ENCODE data around the gene CTNNBL1.

The CTNNBL1 gene

GRCh38 chr20:37882961-37883712 is 189.3 kb downstream of the CTNNBL1 start:
- no peak for DNase-seq

DNA sequence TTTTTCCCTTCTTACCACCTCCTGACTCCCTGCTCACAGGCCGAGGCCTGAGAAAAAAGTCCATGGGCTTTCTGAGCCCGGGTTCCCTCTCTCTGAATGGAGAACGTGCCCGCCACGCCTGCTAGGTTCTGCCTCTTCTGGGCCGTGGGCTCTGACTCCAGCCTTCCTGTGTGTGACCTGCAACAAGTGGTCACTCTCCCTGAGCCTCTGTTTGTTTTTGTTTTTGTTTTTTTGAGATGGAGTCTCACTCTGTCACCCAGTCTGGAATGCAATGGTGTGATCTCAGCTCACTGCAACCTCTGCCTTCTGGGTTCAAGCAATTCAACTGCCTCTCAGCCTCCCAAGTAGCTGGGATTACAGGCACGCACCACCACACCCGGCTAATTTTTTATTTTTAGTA is 191.2 kb downstream of the CTNNBL1 start:
- no peak for DNase-seq

GRCh38 chr20:37885593-37886503 is 192.0 kb downstream of the CTNNBL1 start:
- DNase-seq = no peak

DNA sequence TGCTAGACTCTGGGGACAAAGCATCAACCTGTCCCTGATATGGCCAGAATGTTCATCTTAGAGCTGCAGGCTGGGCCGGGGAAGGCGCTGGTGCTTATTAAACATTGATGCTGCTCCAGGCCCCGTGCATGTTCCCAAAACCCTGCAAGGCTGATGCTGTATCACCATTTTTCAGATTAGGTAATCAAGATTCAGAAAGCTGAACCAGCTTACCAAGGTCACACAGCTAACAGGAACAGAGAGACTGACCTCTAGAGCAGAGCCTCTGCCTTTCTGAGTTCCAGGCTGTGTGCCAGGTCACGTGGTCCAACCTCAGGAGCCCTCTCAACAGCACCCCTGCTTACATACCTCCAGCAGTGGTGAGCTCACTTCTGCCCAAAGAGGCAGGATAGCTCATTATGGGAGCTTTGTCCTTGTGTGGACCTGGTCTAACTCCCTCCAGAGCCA is 193.0 kb downstream of the CTNNBL1 start:
- no peak for DNase-seq

- DNase-seq = no peak
Observed at GRCh38 chr20:37888641-37889040, 194.8 kb downstream of the CTNNBL1 start.

DNA sequence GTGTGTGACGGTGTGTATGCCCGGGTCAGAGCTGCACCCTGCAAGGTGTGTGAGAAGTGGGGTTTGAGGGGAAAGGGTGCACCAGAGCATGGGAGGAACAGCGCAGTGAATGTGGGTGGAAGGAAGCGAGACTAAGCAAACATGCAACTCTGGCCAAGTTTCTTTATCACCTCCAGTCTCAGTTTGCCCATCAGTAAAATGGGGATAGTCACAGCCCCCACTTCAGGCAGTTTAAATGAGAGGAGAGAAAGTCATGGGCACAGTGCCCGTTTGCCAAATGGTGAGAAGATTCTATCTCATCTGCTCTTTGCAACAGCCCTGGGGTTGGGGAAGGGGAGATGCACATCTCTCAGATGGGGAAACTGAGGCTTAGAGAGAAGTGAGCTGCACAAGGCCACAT is 196.3 kb downstream of the CTNNBL1 start:
- DNase-seq = no peak

DNA sequence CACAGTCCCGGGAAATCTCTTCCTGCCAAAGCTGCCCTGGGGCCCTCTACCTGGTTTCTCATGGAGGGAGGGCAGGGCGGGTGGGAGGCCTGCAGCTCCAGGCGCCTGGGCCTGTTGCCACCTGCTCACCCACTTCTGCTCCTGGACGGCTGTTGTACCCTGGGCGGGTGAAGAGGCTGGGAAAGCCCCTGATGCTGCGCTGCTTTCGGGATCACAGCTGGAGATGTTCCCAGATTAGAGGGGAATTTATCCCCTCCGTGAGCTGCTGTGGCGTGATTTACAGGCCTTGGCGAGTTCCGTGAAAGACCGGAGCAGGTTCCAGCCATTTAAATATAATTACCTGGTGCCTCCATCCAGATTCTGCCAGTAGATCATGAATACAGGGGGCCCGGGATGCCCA is 196.8 kb downstream of the CTNNBL1 start:
- no peak for DNase-seq

- DNase-seq = no peak
Observed at GRCh38 chr20:37892001-37892400, 198.2 kb downstream of the CTNNBL1 start.

- DNase-seq = no peak
Observed at GRCh38 chr20:37893566-37894241, 199.9 kb downstream of the CTNNBL1 start.

GRCh38 chr20:37894454-37894853 is 200.6 kb downstream of the CTNNBL1 start:
- DNase-seq = no peak

- no peak for DNase-seq
Observed at GRCh38 chr20:37895166-37895565, 201.3 kb downstream of the CTNNBL1 start.

DNA sequence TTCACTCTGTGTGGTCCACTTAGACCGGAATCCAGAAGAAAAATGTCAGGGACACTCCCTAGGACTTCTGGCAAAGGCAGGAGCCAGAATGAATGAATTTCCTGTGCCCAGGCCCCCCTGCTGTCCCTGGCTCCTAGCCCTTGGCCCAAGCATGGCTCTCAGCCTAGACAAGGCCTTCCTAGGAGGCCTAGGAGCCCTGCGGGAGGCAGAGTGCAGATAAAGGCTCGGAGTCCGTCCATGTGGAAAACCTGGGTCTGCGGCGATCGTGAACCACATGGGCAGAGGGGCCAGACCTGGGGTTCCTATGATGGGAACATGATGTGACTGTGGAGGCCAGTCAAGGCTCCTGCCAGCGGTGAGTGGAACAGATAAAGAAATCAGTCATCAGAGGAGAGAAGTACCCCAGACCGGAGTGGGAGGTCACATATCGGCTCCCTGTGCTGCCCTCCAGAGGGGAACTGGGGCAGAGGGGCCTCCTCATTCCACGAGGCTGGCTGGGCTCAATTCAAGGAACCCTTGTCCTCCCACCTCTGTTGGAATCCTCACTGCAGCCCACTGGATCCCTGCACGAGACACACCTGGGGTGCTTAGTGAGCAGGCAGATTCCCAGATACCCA is 203.2 kb downstream of the CTNNBL1 start:
- DNase-seq = no peak

- no peak for DNase-seq
Observed at GRCh38 chr20:37898233-37899104, 204.6 kb downstream of the CTNNBL1 start.

- DNase-seq = no peak
Observed at GRCh38 chr20:37899105-37900045, 205.5 kb downstream of the CTNNBL1 start.

DNA sequence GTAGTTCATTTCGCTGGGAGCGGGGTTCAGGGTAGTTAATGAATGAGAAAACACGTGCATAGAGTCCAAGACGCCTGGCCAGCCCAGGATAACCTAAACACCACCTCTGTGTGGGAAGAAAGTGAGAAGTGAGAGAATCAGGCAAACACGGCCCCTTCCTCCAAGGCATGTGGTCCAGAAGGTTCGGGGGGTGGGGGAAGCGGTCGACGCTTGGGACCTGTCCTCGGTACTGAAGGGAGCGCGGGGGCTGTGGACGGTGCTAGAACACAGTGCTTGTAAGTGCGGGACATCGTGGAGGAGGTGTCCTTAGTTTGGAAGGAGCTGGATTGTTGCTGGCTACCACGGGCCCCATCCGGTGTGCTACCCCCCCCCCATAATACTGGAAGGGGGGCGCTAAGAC is 207.4 kb downstream of the CTNNBL1 start:
- DNase-seq = no peak

- peak; percentile 38 to 47 for DNase-seq
Observed at GRCh38 chr20:37901654-37902503, 208.0 kb downstream of the CTNNBL1 start.

GRCh38 chr20:37902504-37903313 is 208.9 kb downstream of the CTNNBL1 start, which contains the start of gene VSTM2L:
Gene VSTM2L (plus strand): TSS chr20:37903127. CDS start chr20:37903351, 224 bp downstream.
- DNase-seq = peak; percentile 29 to 30

- DNase-seq = peak in 1 of 2 experiments; percentile 32
Observed at GRCh38 chr20:37903317-37904007, 209.6 kb downstream of the CTNNBL1 start.
